Tibial artery (tissue), 4 donors: ENCODE data around the gene SMAD6.
A peak's percentile ranks its signal among the peaks of the same experiment; 100 is the strongest.

Experiments used
- DNase-seq, 2 donors: peaks; one replicate each; pipeline ENCODE4 v3.0.0-alpha.2; 2019
- H3K27ac ChIP-seq, 2 donors: fragments of 200-600 bp; sonication (generic) in 1 of 2; 1 replicate in 1 of 2; 2 replicates in 1 of 2; pipeline ENCODE4 v1.5.1; 2018 to 2019; ENCODE audit warnings: mild to moderate bottlenecking in 1 of 2
- H3K27me3 ChIP-seq, 2 donors: fragments of 200-600 bp; sonication (generic) in 1 of 2; one replicate each; pipeline versions ENCODE4 v1.5.1 to v1.6.0; 2016 to 2019
- H3K36me3 ChIP-seq, 3 donors: fragments of 200-600 bp; sonication (generic) in 2 of 3; one replicate each; pipeline ENCODE4 v1.5.1; 2016 to 2019; ENCODE audit warnings: mild to moderate bottlenecking in 2 of 3
- H3K4me1 ChIP-seq, 4 donors: fragments of 200-600 bp; sonication (generic) in 2 of 4; 1 replicate in 3 of 4; 2 replicates in 1 of 4; pipeline ENCODE4 v1.5.1; 2016 to 2019
- H3K4me3 ChIP-seq, 2 donors: fragments of 200-600 bp; sonication (generic) in 1 of 2; 1 replicate in 1 of 2; 2 replicates in 1 of 2; pipeline ENCODE4 v1.5.1; 2018 to 2019; ENCODE audit warnings: mild to moderate bottlenecking in 2 of 2
- H3K9me3 ChIP-seq, 3 donors: fragments of 200-600 bp; sonication (generic) in 1 of 3; one replicate each; pipeline ENCODE4 v1.5.1; 2016 to 2019
- intact Hi-C: fragments of 100-400 bp; cut with DNase I; formaldehyde crosslinking; loops from one replicate; pipeline ENCODE4 v1.15.0; 2023; ENCODE audit warnings: low total_unique reads
- TF ChIP-seq, protein P1 (sequence below), 2 experiments: fragments of 200-600 bp in 1 of 2; fragments of 450-650 bp in 1 of 2; IDR thresholded peaks; one replicate each; pipeline ENCODE4 v1.5.1; 2017 to 2019; ENCODE audit warnings: antibody characterized with exemption in 2 of 2, mild to moderate bottlenecking in 1 of 2, moderate library complexity in 1 of 2

Gene SMAD6

DNA sequence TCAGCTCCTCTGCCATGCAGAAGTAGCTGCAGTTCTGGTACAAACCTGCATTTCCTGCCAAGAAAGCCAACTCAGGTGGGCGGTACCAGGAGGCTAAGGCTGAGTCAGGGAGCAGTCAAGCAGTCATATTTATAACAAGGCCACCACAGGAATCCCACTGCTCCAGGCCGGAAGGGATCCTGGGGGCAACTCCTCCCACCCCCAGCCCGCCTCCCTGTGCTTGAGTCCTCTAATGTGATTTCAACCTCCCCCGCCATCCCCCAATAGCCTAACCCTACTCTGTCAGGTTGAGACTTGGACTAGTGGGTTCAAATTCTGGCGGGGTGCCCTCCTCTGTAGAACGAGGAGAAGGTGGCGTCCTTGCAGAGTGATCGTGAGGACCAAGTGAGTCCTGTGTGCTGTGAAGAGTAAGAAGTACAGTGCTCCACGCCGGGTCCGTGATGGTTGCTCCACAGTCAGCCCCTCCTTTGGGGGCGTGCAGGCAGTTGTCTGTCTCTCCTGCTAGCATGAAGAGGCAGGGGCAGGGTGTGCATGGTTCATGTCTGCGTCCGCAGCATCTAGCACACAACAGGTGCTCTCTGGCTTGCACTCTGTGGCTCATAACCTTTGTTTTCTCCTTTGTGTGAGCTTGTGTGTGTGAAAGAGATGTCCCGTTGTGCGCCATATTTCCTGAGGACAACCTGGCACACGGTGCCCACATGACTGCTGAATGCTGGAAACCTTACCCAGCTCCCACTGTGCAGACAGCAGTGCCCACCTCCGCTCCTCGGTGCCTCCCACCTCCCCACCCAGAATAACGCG, 78.3 kb downstream of the SMAD6 start:
- Histone ChIP-seq H3K36me3 (peaks cover 6 to 19% (median 9%) of the 10 kb centered on the region in 3 donors), H3K27me3 (no peaks in the 10 kb centered on the region), H3K9me3 (no peaks in the 10 kb centered on the region), H3K4me1 (peaks cover 1 to 51% (median 14%) of the 10 kb centered on the region in 4 donors), H3K27ac (peak overlapping the region; percentile 33 to 55), H3K4me3 (no peak overlapping the region)
- TF ChIP-seq, protein P1, sequence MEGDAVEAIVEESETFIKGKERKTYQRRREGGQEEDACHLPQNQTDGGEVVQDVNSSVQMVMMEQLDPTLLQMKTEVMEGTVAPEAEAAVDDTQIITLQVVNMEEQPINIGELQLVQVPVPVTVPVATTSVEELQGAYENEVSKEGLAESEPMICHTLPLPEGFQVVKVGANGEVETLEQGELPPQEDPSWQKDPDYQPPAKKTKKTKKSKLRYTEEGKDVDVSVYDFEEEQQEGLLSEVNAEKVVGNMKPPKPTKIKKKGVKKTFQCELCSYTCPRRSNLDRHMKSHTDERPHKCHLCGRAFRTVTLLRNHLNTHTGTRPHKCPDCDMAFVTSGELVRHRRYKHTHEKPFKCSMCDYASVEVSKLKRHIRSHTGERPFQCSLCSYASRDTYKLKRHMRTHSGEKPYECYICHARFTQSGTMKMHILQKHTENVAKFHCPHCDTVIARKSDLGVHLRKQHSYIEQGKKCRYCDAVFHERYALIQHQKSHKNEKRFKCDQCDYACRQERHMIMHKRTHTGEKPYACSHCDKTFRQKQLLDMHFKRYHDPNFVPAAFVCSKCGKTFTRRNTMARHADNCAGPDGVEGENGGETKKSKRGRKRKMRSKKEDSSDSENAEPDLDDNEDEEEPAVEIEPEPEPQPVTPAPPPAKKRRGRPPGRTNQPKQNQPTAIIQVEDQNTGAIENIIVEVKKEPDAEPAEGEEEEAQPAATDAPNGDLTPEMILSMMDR (IDR thresholded peaks at IDR 0.05): no peak
- intact Hi-C loops: no loop called here
- DNase-seq: peak in 1 of 2 donors; percentile 77

DNA sequence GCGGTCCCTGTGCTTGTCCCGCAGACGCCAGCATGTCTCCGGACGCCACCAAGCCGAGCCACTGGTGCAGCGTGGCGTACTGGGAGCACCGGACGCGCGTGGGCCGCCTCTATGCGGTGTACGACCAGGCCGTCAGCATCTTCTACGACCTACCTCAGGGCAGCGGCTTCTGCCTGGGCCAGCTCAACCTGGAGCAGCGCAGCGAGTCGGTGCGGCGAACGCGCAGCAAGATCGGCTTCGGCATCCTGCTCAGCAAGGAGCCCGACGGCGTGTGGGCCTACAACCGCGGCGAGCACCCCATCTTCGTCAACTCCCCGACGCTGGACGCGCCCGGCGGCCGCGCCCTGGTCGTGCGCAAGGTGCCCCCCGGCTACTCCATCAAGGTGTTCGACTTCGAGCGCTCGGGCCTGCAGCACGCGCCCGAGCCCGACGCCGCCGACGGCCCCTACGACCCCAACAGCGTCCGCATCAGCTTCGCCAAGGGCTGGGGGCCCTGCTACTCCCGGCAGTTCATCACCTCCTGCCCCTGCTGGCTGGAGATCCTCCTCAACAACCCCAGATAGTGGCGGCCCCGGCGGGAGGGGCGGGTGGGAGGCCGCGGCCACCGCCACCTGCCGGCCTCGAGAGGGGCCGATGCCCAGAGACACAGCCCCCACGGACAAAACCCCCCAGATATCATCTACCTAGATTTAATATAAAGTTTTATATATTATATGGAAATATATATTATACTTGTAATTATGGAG, 79.1 kb downstream of the SMAD6 start:
- H3K36me3 ChIP-seq: peaks cover 6 to 19% (median 9%) of the 10 kb centered on the region in 3 donors
- H3K27ac ChIP-seq: no peak overlapping the region
- no peak overlapping the region for H3K4me3 ChIP-seq
- H3K4me1 ChIP-seq: peaks cover 0 to 43% (median 9%) of the 10 kb centered on the region in 4 donors
- H3K27me3 ChIP-seq: no peaks in the 10 kb centered on the region
- intact Hi-C loops: no loop called here
- H3K9me3 ChIP-seq: no peaks in the 10 kb centered on the region
- TF ChIP-seq, protein P1 (IDR thresholded peaks at IDR 0.05): no peak
- peak in 1 of 2 donors; percentile 54 for DNase-seq

DNA sequence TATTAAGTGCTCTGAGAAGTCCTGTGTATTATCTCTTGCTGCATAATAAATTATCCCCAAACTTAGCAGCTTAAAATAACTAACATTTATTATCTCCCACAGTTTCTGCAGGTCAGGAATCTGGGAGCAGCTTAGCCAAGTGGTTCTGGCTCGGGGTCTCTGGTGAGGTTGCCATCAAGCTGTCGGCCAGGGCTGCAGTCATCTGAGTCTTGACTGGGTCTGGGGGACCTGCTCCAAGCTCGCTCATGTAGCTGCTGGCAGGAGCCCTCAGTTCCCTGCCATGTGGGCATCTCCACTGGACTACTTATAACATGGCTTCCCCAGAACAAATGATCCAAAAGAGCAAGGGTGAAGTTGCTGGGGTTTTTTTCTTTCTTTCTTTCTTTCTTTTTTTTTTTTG, 80.7 kb downstream of the SMAD6 start:
- Histone ChIP-seq H3K4me1 (peaks cover 0 to 29% (median 9%) of the 10 kb centered on the region in 4 donors), H3K27me3 (no peaks in the 10 kb centered on the region), H3K9me3 (no peaks in the 10 kb centered on the region), H3K36me3 (peaks cover 6 to 19% (median 9%) of the 10 kb centered on the region in 3 donors), H3K27ac (no peak overlapping the region), H3K4me3 (no peak overlapping the region)
- intact Hi-C loops: no loop called here
- TF ChIP-seq, protein P1 (IDR thresholded peaks at IDR 0.05): no peak
- peak in 1 of 2 donors; percentile 32 for DNase-seq

DNA sequence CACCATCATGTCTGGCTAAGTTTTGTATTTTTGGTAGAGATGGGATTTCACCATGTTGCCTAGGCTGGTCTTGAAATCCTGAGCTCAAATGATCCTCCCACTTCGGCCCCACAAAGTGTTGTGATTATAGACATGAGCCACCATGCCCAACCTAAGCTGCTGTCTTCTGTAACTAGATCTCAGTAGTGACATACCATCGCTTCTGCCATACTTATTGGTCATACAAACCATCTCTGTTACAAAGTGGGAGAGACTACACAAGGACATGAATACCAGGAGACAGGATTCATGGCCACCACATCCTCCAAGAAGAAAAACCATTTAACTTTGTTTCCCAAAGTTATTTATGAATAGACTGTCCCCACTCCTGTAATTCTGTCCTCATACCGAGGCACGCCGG, 81.3 kb downstream of the SMAD6 start:
- DNase-seq: no peak
- Histone ChIP-seq H3K27me3 (no peaks in the 10 kb centered on the region), H3K9me3 (no peaks in the 10 kb centered on the region), H3K27ac (no peak overlapping the region), H3K4me3 (no peak overlapping the region), H3K36me3 (peaks cover 6 to 19% (median 9%) of the 10 kb centered on the region in 3 donors), H3K4me1 (peaks cover 0 to 23% (median 9%) of the 10 kb centered on the region in 4 donors)
- TF ChIP-seq, protein P1 (IDR thresholded peaks at IDR 0.05): no peak
- intact Hi-C loops: no loop called here

DNA sequence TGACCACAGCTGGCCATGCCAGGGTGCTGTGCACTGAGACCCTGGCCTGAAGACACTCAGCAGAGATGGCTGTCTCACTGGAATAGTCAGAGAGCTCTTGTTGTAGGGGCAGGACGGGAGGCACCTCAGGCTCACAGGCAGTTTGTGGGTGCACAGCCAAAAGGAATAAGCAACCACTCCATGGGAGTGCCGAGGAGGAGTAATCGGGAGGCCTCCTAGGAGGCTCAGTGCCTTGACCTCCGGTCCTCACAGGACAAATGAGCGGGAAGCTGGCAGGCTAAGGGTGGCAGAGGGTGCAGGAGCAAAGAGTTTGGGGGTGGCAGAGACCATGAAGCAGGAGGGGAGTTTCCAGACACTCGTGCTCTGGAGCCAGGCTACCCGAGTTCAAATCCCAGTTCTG, 81.7 kb downstream of the SMAD6 start:
- Histone ChIP-seq H3K27me3 (no peaks in the 10 kb centered on the region), H3K4me1 (peaks cover 0 to 23% (median 10%) of the 10 kb centered on the region in 4 donors), H3K4me3 (no peak overlapping the region), H3K36me3 (peaks cover 6 to 19% (median 9%) of the 10 kb centered on the region in 3 donors), H3K9me3 (no peaks in the 10 kb centered on the region), H3K27ac (no peak overlapping the region)
- DNase-seq: peak in 1 of 2 donors; percentile 45
- TF ChIP-seq, protein P1 (IDR thresholded peaks at IDR 0.05): no peak
- intact Hi-C loops: no loop called here
